Liver (tissue), 9 donors: ENCODE data around the gene CCDC40. TPM values are rescaled to one million over a fixed set of nuclear protein-coding genes. Genes with fewer than 3 reads are reported as not detected.

ENCODE experiments used
- DNase-seq: peaks from one replicate; pipeline ENCODE4 v3.0.0-alpha.2; 2017; ENCODE audit warnings: low spot score
- H3K27ac ChIP-seq, 2 donors: one replicate each; pipeline ENCODE4 v1.7.0; 2013; ENCODE audit warnings: inconsistent platforms in 2 of 2, low read length in 2 of 2, control low read depth in 1 of 2, low read depth in 1 of 2, mild to moderate bottlenecking in 1 of 2
- H3K27me3 ChIP-seq, 4 donors: one replicate each; pipeline versions ENCODE4 v1.6.1 to v1.7.0; 2013; ENCODE audit warnings: low read length in 3 of 4, inconsistent platforms in 1 of 4, mild to moderate bottlenecking in 1 of 4, moderate library complexity in 1 of 4; ENCODE audit not compliant: control insufficient read depth in 4 of 4, insufficient read depth in 4 of 4
- H3K36me3 ChIP-seq, 4 donors: one replicate each; pipeline versions ENCODE4 v1.6.1 to v1.7.0; 2013; ENCODE audit warnings: low read length in 3 of 4, mild to moderate bottlenecking in 3 of 4, low read depth in 1 of 4, moderate library complexity in 1 of 4; ENCODE audit not compliant: control insufficient read depth in 4 of 4, insufficient read depth in 3 of 4
- H3K4me1 ChIP-seq, 4 donors: one replicate each; pipeline versions ENCODE4 v1.6.1 to v1.7.0; 2013; ENCODE audit warnings: low read length in 3 of 4, mild to moderate bottlenecking in 3 of 4, moderate library complexity in 1 of 4; ENCODE audit not compliant: control insufficient read depth in 4 of 4, insufficient read depth in 4 of 4
- H3K4me3 ChIP-seq, 3 donors: one replicate each; pipeline versions ENCODE4 v1.6.1 to v1.7.0; 2013; ENCODE audit warnings: low read length in 3 of 3, control low read depth in 1 of 3, low read depth in 1 of 3, mild to moderate bottlenecking in 1 of 3
- H3K9ac ChIP-seq, 2 donors: one replicate each; pipeline ENCODE4 v1.7.0; 2013; ENCODE audit warnings: low read length in 2 of 2, mild to moderate bottlenecking in 2 of 2, moderate library complexity in 2 of 2, control low read depth in 1 of 2, low read depth in 1 of 2
- H3K9me3 ChIP-seq, 4 donors: one replicate each; pipeline versions ENCODE4 v1.6.1 to v1.7.0; 2013; ENCODE audit warnings: low read length in 3 of 4; ENCODE audit not compliant: control insufficient read depth in 4 of 4
- ATF3 ChIP-seq: IDR thresholded peaks from 2 replicates; pipeline ENCODE4 v1.6.1; 2016; ENCODE audit warnings: antibody characterized with exemption
- CTCF ChIP-seq: fragments of 150-350 bp; IDR thresholded peaks from 2 replicates; pipeline ENCODE4 v1.5.1; 2017; ENCODE audit warnings: improper control_type of control experiment, low read depth, low read length; ENCODE audit not compliant: missing input control
- EGR1 ChIP-seq, 2 donors: IDR thresholded peaks; 2 replicates each; pipeline ENCODE4 v1.6.1; 2016 to 2018; ENCODE audit warnings: antibody characterized with exemption in 2 of 2, low read depth in 2 of 2
- HNF4A ChIP-seq, 2 donors: conservative IDR thresholded peaks; 2 replicates each; pipeline ENCODE4 v1.6.1; 2016; ENCODE audit warnings: antibody characterized with exemption in 2 of 2, mild to moderate bottlenecking in 2 of 2
- HNF4G ChIP-seq: IDR thresholded peaks from 2 replicates; pipeline ENCODE4 v1.6.1; 2016; ENCODE audit warnings: antibody characterized with exemption
- JUND ChIP-seq, 2 donors: IDR thresholded peaks; 2 replicates each; pipeline ENCODE4 v1.6.1; 2016; ENCODE audit warnings: antibody characterized with exemption in 2 of 2
- MAX ChIP-seq: IDR thresholded peaks from 2 replicates; pipeline ENCODE4 v1.6.1; 2016; ENCODE audit warnings: antibody characterized with exemption
- RAD21 ChIP-seq, 2 donors: IDR thresholded peaks; 2 replicates each; pipeline ENCODE4 v1.6.1; 2016; ENCODE audit warnings: antibody characterized with exemption in 2 of 2, mild to moderate bottlenecking in 2 of 2
- REST ChIP-seq: IDR thresholded peaks from 2 replicates; pipeline ENCODE4 v1.6.1; 2016; ENCODE audit warnings: antibody characterized with exemption, mild to moderate bottlenecking
- RXRA ChIP-seq, 2 donors: IDR thresholded peaks; 2 replicates each; pipeline ENCODE4 v1.6.1; 2017 to 2018; ENCODE audit warnings: antibody characterized with exemption in 2 of 2, mild to moderate bottlenecking in 1 of 2
- SP1 ChIP-seq: IDR thresholded peaks from 2 replicates; pipeline ENCODE4 v1.6.1; 2018; ENCODE audit warnings: antibody characterized with exemption, mild to moderate bottlenecking
- TAF1 ChIP-seq: conservative IDR thresholded peaks from 2 replicates; pipeline ENCODE4 v1.6.1; 2016; ENCODE audit warnings: antibody characterized with exemption, mild to moderate bottlenecking
- YY1 ChIP-seq: IDR thresholded peaks from 2 replicates; pipeline ENCODE4 v1.6.1; 2016; ENCODE audit warnings: antibody characterized with exemption, mild to moderate bottlenecking
- WGBS: extraction: QIAGEN DNeasy Blood & Tissue Kit; methylation state at CpG from one replicate; pipeline ENCODE4 v1.1.7; 2013; 5-methylcytosine and 5-hydroxymethylcytosine counted together
- polyA plus RNA-seq, 2 donors: library from polyadenylated mRNA; stranded (reverse) in 1 of 2; unstranded in 1 of 2; fragments of 200-250 nt in 1 of 2; fragments of >200 nt in 1 of 2; fragmentation: Nextera tagmentation in 1 of 2; extraction: Ambion mirVana in 1 of 2; gene quantifications; one replicate each; pipeline versions ENCODE4 v1.2.1 to v1.2.3, GENCODE V29; 2013 to 2015
- total RNA-seq, 2 donors: library from RNA; depleted of rRNA; stranded (reverse); fragments of >200 nt; gene quantifications; one replicate each; pipeline ENCODE4 v1.2.3, GENCODE V29; 2014
- donor health status: healthy.
- donor health status: healthy.
- donor health status: healthy.
- donor health status: healthy.
- donor health status: healthy.

Gene CCDC40
- total and polyA plus RNA-seq, 4 donors: 0.60 to 3.0 (median 1.4) TPM

GRCh38 chr17:80025140-80025539 lies 11.3 kb upstream of the CCDC40 start (continued):
- TF ChIP-seq CTCF: no peak

- H3K4me1 ChIP-seq: peaks cover 34 to 71% (median 55%) of the 10 kb centered on the region in 4 donors
- DNase-seq: no peak
- TF ChIP-seq RXRA (IDR thresholded peaks at IDR 0.05): no peak
- TF ChIP-seq RAD21 (IDR thresholded peaks at IDR 0.05): no peak
- peak; percentile 1 for TF ChIP-seq YY1
Observed at GRCh38 chr17:80025796-80026195, 10.6 kb upstream of the CCDC40 start.

GRCh38 chr17:80026359-80027042 lies 9.9 kb upstream of the CCDC40 start:
- no peak overlapping the region for H3K4me3 ChIP-seq
- no peak for TF ChIP-seq ATF3
- TF ChIP-seq RXRA (IDR thresholded peaks at IDR 0.05): peak; percentile 44 to 45
- TF ChIP-seq HNF4G: no peak
- peak; percentile 13 to 47 for TF ChIP-seq HNF4A (conservative IDR thresholded peaks at IDR 0.05)
- TF ChIP-seq EGR1 (IDR thresholded peaks at IDR 0.05; ENCODE audit: low read depth in 2 of 2): no peak
- peak; percentile 54 for TF ChIP-seq REST
- no peak for TF ChIP-seq TAF1
- no peak for TF ChIP-seq MAX
- no peak for TF ChIP-seq YY1
- TF ChIP-seq JUND (IDR thresholded peaks at IDR 0.05): peak in 1 of 2 donors; percentile 30
- TF ChIP-seq SP1: peak; percentile 37
- no peak for TF ChIP-seq CTCF
- H3K36me3 ChIP-seq: no peaks in the 10 kb centered on the region
- H3K27ac ChIP-seq: no peak overlapping the region
- WGBS: 57% methylated on average over 10 of the region's 10 CpGs
- no peak for DNase-seq
- no peaks in the 10 kb centered on the region for H3K9me3 ChIP-seq
- H3K27me3 ChIP-seq: no peaks in the 10 kb centered on the region
- H3K9ac ChIP-seq: no peak overlapping the region
- H3K4me1 ChIP-seq: peaks cover 34 to 77% (median 61%) of the 10 kb centered on the region in 4 donors

More at GRCh38 chr17:80025796-80026195, 10.6 kb upstream of the CCDC40 start:
- Histone ChIP-seq H3K27ac (peak overlapping the region; percentile 38 to 58), H3K36me3 (no peaks in the 10 kb centered on the region), H3K4me3 (peak overlapping the region in 1 of 3 donors; percentile 11), H3K9ac (no peak overlapping the region), H3K9me3 (no peaks in the 10 kb centered on the region), H3K27me3 (no peaks in the 10 kb centered on the region)
- WGBS: 60% methylated on average over 10 of the region's 10 CpGs
